GM12878 (cell line): ENCODE results near the gene HCFC1R1.

Experiments used
- CREB1 ChIP-seq: IDR thresholded peaks from 2 replicates; pipeline ENCODE4 v1.6.1; 2012; ENCODE audit warnings: low read depth, mild to moderate bottlenecking, inconsistent platforms
- ELK1 ChIP-seq: IDR thresholded peaks from 2 replicates; pipeline ENCODE4 v1.6.1; 2012; ENCODE audit warnings: low read depth, low read length, improper control_type of control experiment
- SIN3A ChIP-seq: IDR thresholded peaks from 2 replicates; pipeline ENCODE4 v1.6.1; 2012; ENCODE audit warnings: low read depth, low read length, improper control_type of control experiment
- SP1 ChIP-seq: IDR thresholded peaks from one replicate; pipeline ENCODE4 v1.6.1; 2011; ENCODE audit warnings: low read depth, low read length
- TAF1 ChIP-seq: IDR thresholded peaks from 2 replicates; pipeline ENCODE4 v1.6.1; 2011; ENCODE audit warnings: mild to moderate bottlenecking, low read depth, low read length, borderline replicate concordance

DNA sequence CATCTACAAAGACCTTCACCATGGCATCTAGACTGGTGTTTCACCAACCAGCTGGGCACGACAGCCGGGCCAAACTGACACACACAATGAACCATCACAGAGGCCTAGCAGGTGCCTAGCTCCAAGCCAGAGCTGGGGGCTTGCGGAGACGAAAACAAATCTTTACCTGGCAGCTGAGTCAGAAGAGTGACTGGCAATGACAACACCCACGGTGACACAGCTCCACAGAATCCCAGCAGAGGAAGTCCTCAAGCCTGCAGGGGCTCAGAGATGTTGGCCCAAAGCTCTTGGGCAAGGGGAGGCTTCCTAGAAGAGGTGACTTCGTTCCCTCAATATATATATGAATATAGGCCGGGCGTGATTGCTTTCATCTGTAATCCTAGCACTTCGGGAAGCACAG, 27.8 kb upstream of the HCFC1R1 start:
- TF ChIP-seq CREB1 (no peak), ELK1 (no peak), TAF1 (no peak), SP1 (no peak), SIN3A (no peak)
